ENCODE measurements around the gene HPSE2.

The HPSE2 gene

DNA sequence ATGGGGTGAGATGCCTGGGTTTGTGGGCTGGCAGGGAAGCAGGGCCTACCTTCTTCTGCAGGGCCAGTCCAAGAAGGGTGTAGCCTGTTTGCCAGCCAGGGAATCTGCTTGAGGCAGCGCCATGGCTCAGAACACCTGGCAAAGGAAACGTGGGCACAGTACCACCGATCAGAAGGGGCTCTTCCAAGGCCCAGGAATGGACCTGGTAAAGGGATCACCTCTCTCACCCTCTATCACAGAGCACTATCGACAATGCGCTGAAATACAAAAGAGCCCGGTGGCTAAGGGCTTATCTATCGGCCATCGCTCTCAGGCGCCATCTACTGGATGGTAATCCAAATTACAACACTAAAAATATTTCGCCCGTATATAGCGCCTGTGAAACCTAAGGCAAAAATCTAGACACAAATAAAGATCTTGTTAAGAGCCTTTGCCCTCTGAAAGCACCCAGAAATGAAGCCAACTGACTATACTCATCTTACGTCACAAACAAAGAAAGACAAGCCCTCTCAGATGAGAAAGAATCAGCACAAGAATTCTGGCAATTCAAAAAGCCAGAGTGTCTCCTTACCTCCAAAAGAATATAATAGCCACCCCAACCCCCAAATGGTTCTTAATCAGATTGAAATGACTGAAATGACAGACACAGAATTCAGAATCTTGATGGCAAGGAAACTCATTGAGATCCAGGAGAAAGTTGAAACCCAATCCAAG is 571.2 kb downstream of the HPSE2 start:
- TF ChIP-seq, protein P1, sequence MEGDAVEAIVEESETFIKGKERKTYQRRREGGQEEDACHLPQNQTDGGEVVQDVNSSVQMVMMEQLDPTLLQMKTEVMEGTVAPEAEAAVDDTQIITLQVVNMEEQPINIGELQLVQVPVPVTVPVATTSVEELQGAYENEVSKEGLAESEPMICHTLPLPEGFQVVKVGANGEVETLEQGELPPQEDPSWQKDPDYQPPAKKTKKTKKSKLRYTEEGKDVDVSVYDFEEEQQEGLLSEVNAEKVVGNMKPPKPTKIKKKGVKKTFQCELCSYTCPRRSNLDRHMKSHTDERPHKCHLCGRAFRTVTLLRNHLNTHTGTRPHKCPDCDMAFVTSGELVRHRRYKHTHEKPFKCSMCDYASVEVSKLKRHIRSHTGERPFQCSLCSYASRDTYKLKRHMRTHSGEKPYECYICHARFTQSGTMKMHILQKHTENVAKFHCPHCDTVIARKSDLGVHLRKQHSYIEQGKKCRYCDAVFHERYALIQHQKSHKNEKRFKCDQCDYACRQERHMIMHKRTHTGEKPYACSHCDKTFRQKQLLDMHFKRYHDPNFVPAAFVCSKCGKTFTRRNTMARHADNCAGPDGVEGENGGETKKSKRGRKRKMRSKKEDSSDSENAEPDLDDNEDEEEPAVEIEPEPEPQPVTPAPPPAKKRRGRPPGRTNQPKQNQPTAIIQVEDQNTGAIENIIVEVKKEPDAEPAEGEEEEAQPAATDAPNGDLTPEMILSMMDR (IDR thresholded peaks at IDR 0.05; ENCODE audit: control insufficient read depth, extremely low read depth, insufficient read depth): peak; percentile 68
- no peak for DNase-seq (ENCODE audit: low read depth)
- H3K4me3 ChIP-seq (ENCODE audit: low read depth, low read length): no peak overlapping the region

DNA sequence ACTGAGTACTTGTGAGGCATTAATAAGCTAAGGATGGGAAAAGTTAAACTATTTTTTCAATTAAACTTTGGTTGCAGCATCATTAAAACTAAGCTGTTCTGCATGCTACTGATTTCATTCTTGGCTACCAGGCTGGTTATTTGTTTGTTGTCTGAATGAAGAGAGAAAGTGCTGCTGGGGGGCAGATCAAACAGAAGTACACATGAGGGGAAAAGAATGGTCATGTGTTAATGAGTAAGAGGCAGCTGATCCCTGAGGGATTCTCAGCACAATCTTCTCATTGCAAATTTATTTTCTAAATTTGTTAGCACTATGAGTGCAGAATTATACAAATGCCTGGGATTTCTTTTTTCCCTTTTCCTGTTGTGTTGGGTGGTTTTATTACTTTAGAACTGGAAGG is 575.7 kb downstream of the HPSE2 start:
- no peak overlapping the region for H3K4me3 ChIP-seq (ENCODE audit: low read depth, low read length)
- TF ChIP-seq, protein P1 (IDR thresholded peaks at IDR 0.05; ENCODE audit: control insufficient read depth, extremely low read depth, insufficient read depth): no peak
- DNase-seq (ENCODE audit: low read depth): no peak

DNA sequence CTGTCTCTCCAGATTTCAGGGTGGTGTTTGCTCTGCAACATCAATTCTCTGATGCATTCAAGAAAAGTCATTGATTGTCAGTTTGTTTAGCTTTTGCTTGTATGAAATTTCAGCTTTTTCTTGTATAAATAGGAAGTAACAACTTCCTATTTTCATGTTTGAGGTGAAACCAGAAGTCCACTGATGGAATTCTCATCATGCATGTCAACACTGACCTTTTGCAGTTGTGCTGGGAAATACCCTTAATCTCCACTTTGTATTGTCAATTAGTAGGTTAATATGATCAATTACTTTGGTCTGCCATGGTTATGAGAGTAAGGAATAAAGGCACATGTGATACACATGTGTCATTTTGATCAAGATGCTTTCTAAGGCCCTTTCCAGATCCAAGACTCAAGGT is 580.2 kb downstream of the HPSE2 start:
- DNase-seq (ENCODE audit: low read depth): no peak
- H3K4me3 ChIP-seq (ENCODE audit: low read depth, low read length): no peak overlapping the region
- TF ChIP-seq, protein P1 (IDR thresholded peaks at IDR 0.05; ENCODE audit: control insufficient read depth, extremely low read depth, insufficient read depth): no peak

DNA sequence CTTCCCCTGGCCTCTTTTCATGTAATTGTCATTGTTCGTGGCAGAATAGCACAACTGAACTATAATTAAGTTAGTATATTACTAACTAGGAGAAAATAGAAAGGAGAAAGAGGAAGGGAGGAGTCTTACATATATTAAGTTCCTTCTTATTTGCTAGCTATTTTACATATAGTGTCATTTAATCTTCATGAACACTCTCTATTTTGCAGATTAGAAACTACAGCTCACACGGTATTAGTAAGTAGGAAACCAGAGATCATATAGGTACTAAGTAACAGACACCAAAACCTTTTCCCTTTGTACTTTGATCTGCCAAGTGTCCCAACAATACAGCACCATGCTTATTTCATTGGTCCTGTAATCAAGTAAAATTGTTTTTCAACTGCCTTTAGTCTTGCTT is 586.5 kb downstream of the HPSE2 start:
- no peak overlapping the region for H3K4me3 ChIP-seq (ENCODE audit: low read depth, low read length)
- no peak for DNase-seq (ENCODE audit: low read depth)

DNA sequence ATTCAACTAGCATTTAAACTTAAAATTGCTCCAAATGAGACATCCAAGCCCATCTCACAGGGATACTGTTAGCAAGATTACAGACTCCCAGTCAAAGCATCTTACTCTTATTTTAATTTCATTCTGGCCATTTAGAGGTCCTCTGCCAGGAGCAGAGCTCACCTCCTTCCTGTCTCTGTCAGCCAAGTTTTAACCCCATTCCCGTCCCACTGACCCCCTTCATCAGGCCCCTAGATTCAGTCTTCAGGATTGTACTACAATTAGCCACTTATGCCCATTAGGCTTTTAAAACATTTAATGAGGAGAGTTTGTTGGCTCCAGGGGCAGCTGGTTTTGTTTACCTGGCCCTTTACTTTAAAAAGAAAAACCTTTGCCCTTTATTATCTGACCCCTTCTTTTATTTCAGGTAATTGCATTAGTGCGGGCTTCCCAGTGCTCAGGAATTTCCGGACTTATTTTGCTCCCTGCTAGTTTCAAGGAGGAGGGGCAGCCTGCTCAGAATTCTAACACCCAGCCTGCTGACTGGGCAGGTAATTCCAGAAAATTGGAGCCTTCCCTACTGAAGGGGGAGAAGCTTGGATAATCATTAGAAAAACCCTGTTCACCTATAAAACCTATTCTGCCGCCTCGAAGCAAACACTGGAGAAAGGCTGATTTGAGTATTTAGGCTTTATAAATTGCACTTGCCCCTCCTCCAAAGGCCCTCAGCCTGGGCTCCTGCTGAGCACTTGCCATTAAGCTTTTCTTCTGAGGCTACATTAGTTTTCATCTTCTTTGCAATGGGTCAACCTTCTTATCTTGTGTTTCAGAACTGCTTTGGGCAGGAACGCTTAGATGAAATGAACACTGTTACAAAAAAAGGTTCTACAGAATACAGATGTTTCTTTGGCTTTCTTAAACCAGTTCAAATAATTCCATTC is 588.4 kb downstream of the HPSE2 start:
- TF ChIP-seq, protein P1 (IDR thresholded peaks at IDR 0.05; ENCODE audit: control insufficient read depth, extremely low read depth, insufficient read depth): no peak
- no peak overlapping the region for H3K4me3 ChIP-seq (ENCODE audit: low read depth, low read length)
- no peak for DNase-seq (ENCODE audit: low read depth)

More for the DNA sequence above, 586.5 kb downstream of the HPSE2 start:
- TF ChIP-seq, protein P1 (IDR thresholded peaks at IDR 0.05; ENCODE audit: control insufficient read depth, extremely low read depth, insufficient read depth): no peak

DNA sequence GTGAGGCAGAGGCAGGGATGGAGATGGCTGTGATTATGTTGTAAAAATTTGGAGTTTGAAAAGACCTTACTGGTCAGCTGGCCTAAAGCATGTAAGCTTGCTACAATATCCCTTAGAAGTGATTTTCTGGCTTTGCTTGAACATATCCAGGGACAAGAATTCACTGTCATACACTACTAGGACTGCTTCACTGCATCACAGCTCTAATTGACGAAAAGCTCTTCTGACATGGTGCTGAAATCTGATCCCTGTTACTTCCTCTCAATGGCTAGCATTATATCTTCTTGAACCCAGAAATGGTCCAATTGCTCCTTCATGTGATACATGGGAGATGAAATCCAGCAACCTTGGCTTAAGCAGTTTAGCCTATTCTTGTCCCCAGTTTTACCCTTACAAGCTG is 591.2 kb downstream of the HPSE2 start:
- H3K4me3 ChIP-seq (ENCODE audit: low read depth, low read length): no peak overlapping the region
- DNase-seq (ENCODE audit: low read depth): no peak
- TF ChIP-seq, protein P1 (IDR thresholded peaks at IDR 0.05; ENCODE audit: control insufficient read depth, extremely low read depth, insufficient read depth): no peak
